NCI-H2227 (cell line): ENCODE results near the gene U2AF2.
A peak's percentile ranks its signal among the peaks of the same experiment; 100 is the strongest.

ENCODE experiments used
- DNase-seq: peaks from one replicate; lab custom pipeline; 2025; ENCODE audit not compliant: unreplicated experiment; lab: John Stamatoyannopoulos, UW

U2AF2 gene

DNA sequence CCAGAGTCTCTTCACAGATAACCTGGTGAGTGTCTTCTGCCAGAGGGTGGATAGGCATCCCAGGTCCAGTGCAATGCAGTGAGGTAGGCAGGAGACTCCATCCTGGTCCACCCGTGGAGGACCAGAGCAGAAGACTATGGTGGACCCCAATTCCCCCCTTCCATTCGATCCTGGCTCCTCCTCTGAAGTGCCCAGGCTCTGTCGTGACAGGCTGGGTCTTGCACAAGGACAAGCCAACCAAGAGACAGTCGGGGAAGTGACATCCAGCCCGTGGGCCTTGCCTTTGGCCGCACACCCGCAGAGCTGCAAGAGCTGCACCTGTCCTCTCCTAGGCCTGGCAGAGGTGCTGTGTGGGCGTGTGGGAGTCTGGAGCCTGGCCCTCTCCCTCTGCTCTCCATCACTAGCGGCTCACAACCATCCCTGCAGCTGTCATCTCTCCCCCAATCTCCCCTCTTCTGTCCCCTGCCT, 33.6 kb upstream of the U2AF2 start:
- DNase-seq: no peak

GRCh38 chr19:55621673-55622231, 33.1 kb upstream of the U2AF2 start:
- no peak for DNase-seq

GRCh38 chr19:55622242-55622969, 32.4 kb upstream of the U2AF2 start:
- DNase-seq: peak; percentile 55

DNA sequence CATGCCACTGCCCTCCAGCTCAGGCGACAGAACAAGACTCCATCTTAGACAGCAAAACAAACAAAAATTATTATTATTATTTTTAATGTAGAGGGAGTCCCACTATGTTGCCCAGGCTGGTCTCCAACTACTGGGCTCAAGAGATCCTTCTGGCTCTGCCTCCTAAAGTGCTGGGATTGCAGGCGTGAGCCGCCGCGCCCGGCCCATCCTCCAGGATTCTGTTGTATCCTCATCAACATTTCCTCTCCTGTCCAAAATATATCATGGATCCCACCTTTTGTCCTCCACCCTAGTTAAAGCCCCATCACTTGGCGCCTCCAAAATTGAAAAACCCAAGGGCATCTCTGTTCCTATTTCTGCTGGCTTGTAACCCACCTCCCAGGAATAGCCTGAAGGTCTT, 31.7 kb upstream of the U2AF2 start:
- no peak for DNase-seq

- DNase-seq: no peak
Observed at GRCh38 chr19:55623561-55623960, 31.3 kb upstream of the U2AF2 start.

DNA sequence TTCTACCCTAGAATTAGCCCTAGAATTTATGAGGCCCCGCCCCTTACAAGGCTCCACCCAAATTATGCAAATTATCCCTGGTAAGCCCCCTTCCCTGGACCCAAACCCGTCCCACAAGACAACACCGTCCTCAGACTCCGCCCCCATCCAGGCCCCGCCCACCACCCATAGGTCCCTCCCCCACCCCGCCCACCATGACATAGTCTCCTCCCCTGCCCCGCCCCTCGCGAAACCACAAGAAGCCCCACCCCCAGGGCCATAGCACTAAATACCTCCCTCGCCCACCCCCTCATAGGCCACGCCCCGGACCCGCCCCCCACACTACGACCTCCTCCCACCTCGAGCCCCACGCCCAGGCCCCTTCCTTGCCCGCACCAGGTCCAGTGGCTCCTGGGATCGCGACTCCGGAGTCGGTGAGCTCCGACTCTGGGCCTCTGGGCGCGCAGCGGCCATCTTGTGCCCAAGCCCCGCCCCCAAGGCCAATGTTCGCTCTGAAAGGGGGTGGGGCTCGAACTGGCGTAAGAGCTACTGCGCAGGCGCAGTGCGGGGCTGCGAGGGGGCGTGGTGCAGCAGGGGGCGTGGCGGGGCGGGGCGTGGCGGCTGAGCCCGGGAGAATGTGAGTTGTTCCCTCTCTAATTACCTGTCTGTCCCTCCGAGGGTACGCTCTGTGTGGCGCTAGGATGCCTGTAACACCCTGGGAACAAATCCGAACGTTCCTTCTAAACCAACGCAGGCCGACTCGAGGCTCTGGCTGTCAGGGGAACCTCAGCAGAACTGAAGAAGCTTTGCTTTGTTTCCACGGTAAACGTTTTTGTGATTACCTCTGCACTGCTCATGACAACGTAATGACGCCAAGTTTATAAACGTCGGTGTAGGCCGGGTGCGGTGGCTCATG, 30.5 kb upstream of the U2AF2 start, which contains the start of gene ZNF784:
TSS of gene ZNF784 (minus strand) at position 458 of the 895 bp plus-strand sequence. CDS start at position 453, 5 bp downstream.
- peak; percentile 99 for DNase-seq

DNA sequence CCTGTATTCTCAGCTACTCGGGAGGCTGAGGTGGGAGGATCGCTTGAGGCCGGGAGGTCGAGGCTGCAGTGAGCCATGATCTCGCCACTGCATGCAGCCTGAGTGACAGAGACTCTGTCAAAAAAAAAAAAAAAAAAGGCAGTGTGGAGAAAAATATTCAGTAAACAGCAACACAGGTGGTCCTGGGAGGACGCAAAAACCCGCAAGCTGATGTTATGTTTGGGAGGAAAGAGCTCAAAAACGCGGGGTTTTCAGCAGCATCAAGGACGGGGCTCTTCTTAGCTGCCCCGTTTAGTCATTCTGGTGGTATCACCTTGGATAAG, 29.9 kb upstream of the U2AF2 start:
- no peak for DNase-seq

GRCh38 chr19:55626350-55626749, 28.5 kb upstream of the U2AF2 start:
- DNase-seq: no peak

DNA sequence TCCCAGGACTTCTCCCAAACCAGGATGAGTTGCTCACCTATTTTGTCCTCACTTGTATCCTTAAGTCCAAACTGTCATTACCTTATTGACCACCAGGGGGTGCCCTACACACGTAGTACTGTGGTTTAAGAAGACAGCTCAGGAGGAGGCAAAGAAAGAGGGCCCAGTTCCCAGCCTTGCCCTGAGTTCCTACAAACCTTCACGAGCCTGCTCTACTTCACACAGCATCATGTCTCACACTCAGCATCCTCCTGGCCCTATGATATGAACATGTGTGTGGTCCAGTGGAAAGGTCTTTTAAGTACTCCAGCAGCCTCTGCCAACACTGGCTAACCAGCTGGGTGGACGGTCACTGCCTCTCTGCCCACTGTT, 22.4 kb upstream of the U2AF2 start:
- peak; percentile 99 for DNase-seq

DNA sequence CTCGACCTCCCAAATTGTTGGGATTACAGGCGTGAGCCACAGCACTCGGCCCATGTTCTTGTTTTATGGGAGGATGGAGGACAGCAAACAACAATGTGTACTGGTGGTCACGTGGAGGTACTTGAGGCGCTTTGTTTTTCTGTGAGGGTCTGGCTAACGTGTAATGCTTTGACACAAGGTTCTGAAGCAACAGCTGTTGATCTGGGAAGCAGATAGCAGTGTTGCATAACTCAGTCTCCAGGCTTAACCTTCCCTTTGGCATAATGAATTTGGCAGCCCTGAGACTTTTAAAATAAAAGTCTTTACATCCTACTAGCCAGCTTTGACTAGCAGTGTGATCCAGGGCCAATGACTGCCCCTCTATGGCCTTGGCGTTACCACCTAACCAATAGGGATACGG, 21.0 kb upstream of the U2AF2 start:
- DNase-seq: no peak

DNA sequence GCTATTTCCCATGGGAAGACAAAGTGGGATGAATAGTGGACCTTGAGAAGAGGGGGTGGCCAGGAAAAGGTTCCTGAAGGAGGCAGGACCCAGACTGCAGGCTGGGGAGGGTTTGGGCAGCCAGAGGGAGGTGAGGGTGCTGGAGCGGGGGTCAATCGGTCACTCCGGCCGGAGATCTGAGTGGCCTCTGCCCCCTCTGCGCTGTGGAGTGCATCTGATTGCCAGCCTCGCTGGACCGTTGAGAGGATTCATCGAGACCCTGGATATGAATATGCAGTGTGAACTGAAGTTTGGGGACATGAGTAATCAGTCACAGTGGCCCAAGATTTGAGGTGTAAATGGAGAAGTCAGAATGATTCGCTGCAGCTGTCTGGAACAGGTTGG, 19.5 kb upstream of the U2AF2 start:
- DNase-seq: no peak

DNA sequence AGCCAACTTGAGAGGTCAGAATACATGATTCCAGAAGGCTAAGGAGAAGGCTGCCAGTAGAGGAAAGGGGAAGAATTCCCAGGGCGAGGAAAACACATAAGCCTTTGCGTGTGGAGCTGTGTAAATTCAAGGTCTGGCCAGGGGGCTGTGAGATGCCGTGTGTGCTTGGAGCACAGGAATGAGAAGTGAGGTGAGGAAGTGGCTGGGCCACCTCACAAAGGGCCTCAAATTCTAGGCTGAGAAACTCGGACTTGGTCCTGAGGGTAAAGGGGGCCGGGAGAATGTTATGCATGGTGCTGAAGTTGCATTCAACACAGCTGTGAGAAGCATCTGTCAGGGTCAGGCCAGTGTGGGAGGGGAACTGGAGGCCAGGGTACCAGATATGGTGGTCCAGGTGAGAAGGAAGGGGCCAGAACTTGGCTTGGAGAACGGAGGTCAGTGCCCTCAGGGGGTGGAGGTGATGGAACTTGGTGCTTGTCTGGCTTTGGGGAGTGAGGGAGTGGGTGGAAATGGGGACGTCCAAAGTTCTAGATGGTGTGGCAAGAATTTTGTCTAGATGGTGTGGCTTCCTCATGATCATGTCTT, 18.9 kb upstream of the U2AF2 start:
- DNase-seq: no peak

GRCh38 chr19:55636723-55637122, 18.1 kb upstream of the U2AF2 start:
- DNase-seq: no peak

DNA sequence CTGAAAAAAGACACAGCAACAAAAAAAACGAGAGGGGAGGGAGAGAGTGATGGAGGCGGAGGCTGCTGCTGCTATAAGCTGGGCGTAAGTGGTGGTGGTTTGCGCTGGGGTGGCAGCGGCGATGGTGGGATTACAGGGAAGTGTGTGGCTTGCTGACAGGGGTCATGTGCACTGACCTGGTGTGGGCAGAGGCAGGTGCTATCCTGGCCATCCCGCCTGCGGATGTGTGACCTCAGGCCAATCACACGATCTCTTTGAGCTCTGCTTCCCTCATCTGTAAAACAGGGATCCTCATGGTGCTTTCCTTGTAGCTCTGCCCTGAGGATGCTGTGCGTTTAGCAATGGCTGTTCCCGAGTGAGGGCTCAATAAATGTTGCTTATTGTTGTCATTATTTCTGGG, 17.3 kb upstream of the U2AF2 start:
- no peak for DNase-seq

- DNase-seq: peak; percentile 70
Observed at GRCh38 chr19:55638864-55639359, 15.9 kb upstream of the U2AF2 start.

GRCh38 chr19:55640043-55640576, 14.7 kb upstream of the U2AF2 start:
- DNase-seq: peak; percentile 88

GRCh38 chr19:55640577-55641425, 14.0 kb upstream of the U2AF2 start, which contains the start of gene ZNF580:
TSS of gene ZNF580 (plus strand) at chr19:55641002. CDS start at chr19:55642509, 1,507 bp downstream.
- DNase-seq: peak; percentile 96

GRCh38 chr19:55641426-55642152, 13.2 kb upstream of the U2AF2 start:
- DNase-seq: peak; percentile 81
